HCT116 (cell line): Measurements from ENCODE around the gene PDE2A.

Source experiments
- CEBPB ChIP-seq: IDR thresholded peaks from 2 replicates; pipeline ENCODE4 v1.6.1; 2012; ENCODE audit warnings: low read depth
- CTCF ChIP-seq, 3 experiments: fragments of 200-600 bp in 1 of 3; sonication (generic) in 1 of 3; IDR thresholded peaks in 2 of 3; conservative IDR thresholded peaks in 1 of 3; 2 replicates each; pipeline ENCODE4 v1.5.1; 2012 to 2017; ENCODE audit warnings: low read depth in 2 of 3, low read length in 2 of 3, antibody characterized with exemption in 1 of 3, borderline replicate concordance in 1 of 3, control low read depth in 1 of 3, mild to moderate bottlenecking in 1 of 3, mixed read lengths in 1 of 3, mixed run types in 1 of 3, moderate library complexity in 1 of 3; ENCODE audit not compliant: insufficient read depth in 1 of 3
- EGR1 ChIP-seq: IDR thresholded peaks from 2 replicates; pipeline ENCODE4 v1.6.1; 2012; ENCODE audit warnings: low read depth
- EZH2 ChIP-seq: fragments of 200-600 bp; sonication (generic); IDR thresholded peaks from 2 replicates; pipeline ENCODE4 v1.6.1; 2017; ENCODE audit warnings: antibody characterized with exemption, mixed run types
- EZH2phosphoT487 ChIP-seq: fragments of 200-600 bp; IDR thresholded peaks from 2 replicates; pipeline ENCODE4 v1.6.1; 2018; ENCODE audit warnings: antibody characterized with exemption, borderline replicate concordance
- FOSL1 ChIP-seq: IDR thresholded peaks from 2 replicates; pipeline ENCODE4 v1.6.1; 2012; ENCODE audit warnings: low read depth
- POLR2A ChIP-seq: IDR thresholded peaks from 2 replicates; pipeline ENCODE4 v1.7.0; 2011; ENCODE audit warnings: borderline replicate concordance; ENCODE audit not compliant: insufficient read depth, insufficient read length; ENCODE audit errors: extremely low read depth
- POLR2AphosphoS5 ChIP-seq: IDR thresholded peaks from 2 replicates; pipeline ENCODE4 v1.6.1; 2011; ENCODE audit warnings: mild to moderate bottlenecking, low read depth, low read length, moderate library complexity
- RAD21 ChIP-seq: IDR thresholded peaks from 2 replicates; pipeline ENCODE4 v1.6.1; 2012; ENCODE audit warnings: low read depth, mild to moderate bottlenecking
- SP1 ChIP-seq: IDR thresholded peaks from 2 replicates; pipeline ENCODE4 v1.6.1; 2012; ENCODE audit warnings: low read depth
- YY1 ChIP-seq: IDR thresholded peaks from 2 replicates; pipeline ENCODE4 v1.6.1; 2011; ENCODE audit warnings: low read length, low read depth, moderate library complexity, mild to moderate bottlenecking; ENCODE audit not compliant: insufficient replicate concordance; ENCODE audit errors: extremely low read depth
- ZBTB33 ChIP-seq: IDR thresholded peaks from 2 replicates; pipeline ENCODE4 v1.6.1; 2011; ENCODE audit warnings: mild to moderate bottlenecking, low read length, moderate library complexity; ENCODE audit not compliant: insufficient replicate concordance; ENCODE audit errors: extremely low read depth
- ZNF274 ChIP-seq: fragments of 200-500 bp; sonication (Bioruptor generic); IDR thresholded peaks from 2 replicates; pipeline ENCODE4 v1.6.1; 2014; ENCODE audit warnings: mild to moderate bottlenecking, low read depth, low read length, inconsistent platforms

GRCh38 chr11:72591023-72591422 is 83.2 kb downstream of the PDE2A start:
- TF ChIP-seq POLR2AphosphoS5 = no peak
- TF ChIP-seq EZH2 = no peak
- no peak for TF ChIP-seq CTCF (IDR thresholded peaks at IDR 0.05 in 2 of 3, conservative IDR thresholded peaks at IDR 0.05 in 1 of 3; ENCODE audit: borderline replicate concordance in 1 of 3, insufficient read depth in 1 of 3, low read depth in 2 of 3, low read length in 2 of 3)
- no peak for TF ChIP-seq FOSL1
- TF ChIP-seq POLR2A = no peak
- TF ChIP-seq ZNF274 = no peak
- TF ChIP-seq ZBTB33 = no peak
- TF ChIP-seq SP1 = no peak
- no peak for TF ChIP-seq CEBPB
- TF ChIP-seq RAD21 = no peak
- no peak for TF ChIP-seq YY1
- TF ChIP-seq EGR1 = no peak
- no peak for TF ChIP-seq EZH2phosphoT487
